ENCODE measurements around the gene NKPD1.

Gene NKPD1

DNA sequence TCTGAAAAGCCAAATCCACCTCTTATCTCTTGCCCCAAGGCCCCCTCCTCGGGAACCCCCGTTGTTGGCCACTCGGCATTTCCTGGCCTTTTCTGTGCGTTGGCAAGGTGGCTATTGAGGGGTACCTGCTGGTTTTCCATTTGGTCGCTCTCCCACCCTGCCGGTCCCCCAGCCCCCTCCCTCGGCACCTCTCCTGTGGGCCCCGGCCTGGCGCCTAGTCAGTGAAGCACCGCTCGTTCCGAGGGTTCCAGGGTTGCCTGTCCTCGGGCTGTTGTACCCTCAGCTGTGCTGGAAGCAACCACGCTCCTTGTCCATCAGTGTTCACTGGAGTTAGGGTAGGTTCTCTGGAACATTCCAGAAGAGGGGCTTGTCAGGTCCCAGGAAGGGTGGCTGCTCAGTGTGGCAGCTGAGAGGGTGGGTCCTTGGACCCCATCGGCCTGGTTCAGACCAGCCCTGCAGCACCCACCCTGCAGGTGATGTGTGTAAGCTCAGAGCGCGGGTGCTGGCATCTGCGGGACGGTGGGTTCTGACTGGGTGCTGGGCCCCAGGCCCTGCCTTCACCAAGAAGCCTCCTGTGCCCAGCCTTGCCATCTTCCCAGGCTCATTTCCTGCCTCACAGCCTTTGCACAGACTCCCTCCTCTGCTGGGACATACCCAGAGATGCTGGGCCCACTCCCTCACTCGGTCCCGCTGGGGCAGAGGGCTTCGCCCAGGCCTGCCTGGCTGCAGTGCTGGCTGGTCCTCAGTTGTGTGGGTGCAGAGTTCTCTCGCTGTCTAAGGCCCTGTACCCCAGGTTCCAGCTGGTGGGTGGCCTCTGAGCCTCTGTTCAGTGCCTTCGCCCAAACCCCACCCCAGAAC is 21.3 kb downstream of the NKPD1 start:
- DNase-seq (ENCODE audit: extremely low read depth, low read depth): no peak
- H3K4me3 ChIP-seq (replicated peaks; ENCODE audit: low read depth, low read length): no peak overlapping the region
- TF ChIP-seq, protein P1, sequence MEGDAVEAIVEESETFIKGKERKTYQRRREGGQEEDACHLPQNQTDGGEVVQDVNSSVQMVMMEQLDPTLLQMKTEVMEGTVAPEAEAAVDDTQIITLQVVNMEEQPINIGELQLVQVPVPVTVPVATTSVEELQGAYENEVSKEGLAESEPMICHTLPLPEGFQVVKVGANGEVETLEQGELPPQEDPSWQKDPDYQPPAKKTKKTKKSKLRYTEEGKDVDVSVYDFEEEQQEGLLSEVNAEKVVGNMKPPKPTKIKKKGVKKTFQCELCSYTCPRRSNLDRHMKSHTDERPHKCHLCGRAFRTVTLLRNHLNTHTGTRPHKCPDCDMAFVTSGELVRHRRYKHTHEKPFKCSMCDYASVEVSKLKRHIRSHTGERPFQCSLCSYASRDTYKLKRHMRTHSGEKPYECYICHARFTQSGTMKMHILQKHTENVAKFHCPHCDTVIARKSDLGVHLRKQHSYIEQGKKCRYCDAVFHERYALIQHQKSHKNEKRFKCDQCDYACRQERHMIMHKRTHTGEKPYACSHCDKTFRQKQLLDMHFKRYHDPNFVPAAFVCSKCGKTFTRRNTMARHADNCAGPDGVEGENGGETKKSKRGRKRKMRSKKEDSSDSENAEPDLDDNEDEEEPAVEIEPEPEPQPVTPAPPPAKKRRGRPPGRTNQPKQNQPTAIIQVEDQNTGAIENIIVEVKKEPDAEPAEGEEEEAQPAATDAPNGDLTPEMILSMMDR (IDR thresholded peaks at IDR 0.05; ENCODE audit: low read depth, low read length, missing control alignments): no peak

- no peak for DNase-seq (ENCODE audit: extremely low read depth, low read depth)
- no peak overlapping the region for H3K4me3 ChIP-seq (replicated peaks; ENCODE audit: low read depth, low read length)
- TF ChIP-seq, protein P1 (IDR thresholded peaks at IDR 0.05; ENCODE audit: low read depth, low read length, missing control alignments): no peak
Observed at GRCh38 chr19:45138303-45138751, 22.5 kb downstream of the NKPD1 start.

DNA sequence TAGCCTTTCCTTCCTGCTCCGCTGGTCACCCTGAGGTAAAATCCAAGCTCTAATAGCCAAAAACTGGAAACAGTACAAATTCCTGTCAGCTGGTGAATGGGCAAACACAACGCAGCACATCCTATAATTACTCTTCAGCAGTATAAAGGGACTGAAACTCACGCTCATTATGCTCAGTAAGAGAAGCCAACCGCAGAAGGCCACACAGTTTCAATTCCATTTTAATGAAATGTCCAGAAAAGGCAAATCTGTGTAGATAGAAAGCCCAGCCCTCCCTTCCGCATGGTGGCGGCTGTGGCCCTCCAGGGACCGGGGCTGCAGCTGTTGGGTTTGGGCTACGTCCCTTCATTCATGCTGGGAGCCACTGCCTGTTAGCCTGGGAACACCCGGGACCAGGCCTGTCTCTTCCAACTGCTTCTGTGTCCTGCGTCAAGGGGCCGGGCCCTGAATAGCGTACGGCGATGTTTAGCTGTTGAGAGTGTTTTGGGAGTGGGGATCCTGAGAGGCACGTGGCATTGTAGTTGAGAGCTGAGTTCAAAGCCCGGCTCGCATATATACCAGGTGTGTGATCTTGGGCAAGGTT is 23.5 kb downstream of the NKPD1 start:
- TF ChIP-seq, protein P1 (IDR thresholded peaks at IDR 0.05; ENCODE audit: low read depth, low read length, missing control alignments): no peak
- no peak for DNase-seq (ENCODE audit: extremely low read depth, low read depth)

DNA sequence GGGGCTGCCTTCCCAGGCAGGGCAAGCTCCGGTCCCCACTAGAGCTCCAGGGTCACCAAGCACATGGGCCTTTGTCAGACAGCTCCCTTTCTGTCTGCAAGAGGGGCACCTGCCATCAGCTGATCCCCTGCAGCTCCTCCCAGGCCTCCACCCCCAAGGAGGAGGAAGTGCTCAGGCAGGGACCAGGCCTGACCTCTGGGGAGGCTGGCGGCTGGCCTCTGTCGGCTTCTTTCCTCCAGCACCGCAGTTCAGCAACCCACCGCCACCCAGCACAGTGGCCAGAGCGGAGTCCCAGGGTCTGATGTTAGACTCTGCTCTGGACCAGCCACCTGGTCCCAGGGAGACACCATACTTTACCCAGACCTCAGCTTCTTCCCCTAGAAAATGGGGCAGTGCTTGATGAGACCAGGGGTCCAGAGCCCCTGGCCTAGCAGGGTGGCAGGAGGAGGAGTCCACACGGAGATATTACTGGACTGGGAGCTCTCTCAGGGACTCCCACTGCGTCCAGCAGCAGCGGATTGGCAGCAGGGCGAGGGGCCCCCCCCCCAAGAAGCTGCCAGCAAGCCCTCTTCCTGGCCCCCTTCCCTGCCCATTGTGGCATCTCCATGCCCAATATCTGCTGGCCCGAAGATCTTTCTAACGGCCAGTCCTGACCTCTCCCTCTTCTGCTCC is 24.1 kb downstream of the NKPD1 start:
- TF ChIP-seq, protein P1 (IDR thresholded peaks at IDR 0.05; ENCODE audit: low read depth, low read length, missing control alignments): no peak
- no peak overlapping the region for H3K4me3 ChIP-seq (replicated peaks; ENCODE audit: low read depth, low read length)
- DNase-seq (ENCODE audit: extremely low read depth, low read depth): no peak

More for the DNA sequence above, 23.5 kb downstream of the NKPD1 start:
- H3K4me3 ChIP-seq (replicated peaks; ENCODE audit: low read depth, low read length): no peak overlapping the region

- TF ChIP-seq, protein P1 (IDR thresholded peaks at IDR 0.05; ENCODE audit: low read depth, low read length, missing control alignments): no peak
- no peak overlapping the region for H3K4me3 ChIP-seq (replicated peaks; ENCODE audit: low read depth, low read length)
- no peak for DNase-seq (ENCODE audit: extremely low read depth, low read depth)
Observed at GRCh38 chr19:45135176-45135885, 25.5 kb downstream of the NKPD1 start.

GRCh38 chr19:45133661-45134060 is 27.1 kb downstream of the NKPD1 start:
- no peak for DNase-seq (ENCODE audit: extremely low read depth, low read depth)
- TF ChIP-seq, protein P1 (IDR thresholded peaks at IDR 0.05; ENCODE audit: low read depth, low read length, missing control alignments): no peak
- no peak overlapping the region for H3K4me3 ChIP-seq (replicated peaks; ENCODE audit: low read depth, low read length)

Measured in HFF-Myc (cell line).